ENCODE data around the gene CSNK1G2.
A peak's percentile ranks its signal among the peaks of the same experiment; 100 is the strongest.

CSNK1G2 gene

GRCh38 chr19:2012941-2013682 is 72.1 kb downstream of the CSNK1G2 start:
- peaks cover 0 to 31% of the 10 kb centered on the region in 2 experiments for H3K36me3 ChIP-seq (ENCODE audit: control insufficient read depth in 1 of 2, insufficient read depth in 2 of 2, low read depth in 1 of 2, low read length in 2 of 2)
- H4K91ac ChIP-seq (ENCODE audit: low read length) = peak overlapping the region; percentile 35
- no peak overlapping the region for H3K18ac ChIP-seq (ENCODE audit: low read depth in 1 of 2, low read length in 2 of 2)
- no peak overlapping the region for H2BK15ac ChIP-seq (ENCODE audit: low read depth, poor library complexity, severe bottlenecking)
- H2BK120ac ChIP-seq (ENCODE audit: low read depth, low read length) = no peak overlapping the region
- H3K4ac ChIP-seq (ENCODE audit: low read depth in 1 of 2, low read length in 2 of 2) = no peak overlapping the region
- H3K79me1 ChIP-seq (replicated peaks; ENCODE audit: low read length, poor library complexity, severe bottlenecking) = peaks cover 35% of the 10 kb centered on the region
- no peak overlapping the region for H2BK12ac ChIP-seq (ENCODE audit: low read length in 2 of 2)
- no peaks in the 10 kb centered on the region for H3K9me3 ChIP-seq (ENCODE audit: control insufficient read depth, low read length)
- H4K8ac ChIP-seq (ENCODE audit: low read length) = no peak overlapping the region
- H3K27ac ChIP-seq (ENCODE audit: low read length, poor library complexity, severe bottlenecking) = no peak overlapping the region
- no peak for DNase-seq
- no peak overlapping the region for H3K14ac ChIP-seq (ENCODE audit: low read length in 2 of 2)
- peaks cover 35% of the 10 kb centered on the region for H3K4me1 ChIP-seq (ENCODE audit: control insufficient read depth, insufficient read depth, low read depth, low read length)
- no peaks in the 10 kb centered on the region for H3K27me3 ChIP-seq (ENCODE audit: control insufficient read depth in 1 of 2, insufficient read depth in 1 of 2, low read length in 2 of 2)
- no peak overlapping the region for H3K4me3 ChIP-seq (ENCODE audit: insufficient read depth in 1 of 2, low read depth in 1 of 2, low read length in 2 of 2)
- H2BK5ac ChIP-seq (ENCODE audit: low read depth, low read length, poor library complexity, severe bottlenecking) = no peak overlapping the region
- WGBS = 96% methylated on average over 21 of the region's 21 CpGs
- no peak overlapping the region for H3K4me2 ChIP-seq (ENCODE audit: low read length, poor library complexity, severe bottlenecking)
- H3K23ac ChIP-seq (ENCODE audit: low read length in 2 of 2) = no peak overlapping the region
- no peak overlapping the region for H3K9ac ChIP-seq (ENCODE audit: low read length)
- H2AFZ ChIP-seq (ENCODE audit: low read depth, low read length) = no peak overlapping the region
- H2AK5ac ChIP-seq (ENCODE audit: low read length, severe bottlenecking) = no peak overlapping the region

GRCh38 chr19:2013683-2013961 is 72.7 kb downstream of the CSNK1G2 start:
- Histone ChIP-seq H3K79me1 (replicated peaks; ENCODE audit: low read length, poor library complexity, severe bottlenecking) (peaks cover 34% of the 10 kb centered on the region), H3K4me2 (ENCODE audit: low read length, poor library complexity, severe bottlenecking) (no peak overlapping the region), H3K18ac (ENCODE audit: low read depth in 1 of 2, low read length in 2 of 2) (no peak overlapping the region), H4K8ac (ENCODE audit: low read length) (no peak overlapping the region), H3K9me3 (ENCODE audit: control insufficient read depth, low read length) (no peaks in the 10 kb centered on the region), H3K27me3 (ENCODE audit: control insufficient read depth in 1 of 2, insufficient read depth in 1 of 2, low read length in 2 of 2) (no peaks in the 10 kb centered on the region), H3K23ac (ENCODE audit: low read length in 2 of 2) (no peak overlapping the region), H3K9ac (ENCODE audit: low read length) (no peak overlapping the region), H2AFZ (ENCODE audit: low read depth, low read length) (no peak overlapping the region), H3K4me1 (ENCODE audit: control insufficient read depth, insufficient read depth, low read depth, low read length) (peaks cover 30% of the 10 kb centered on the region), H2AK5ac (ENCODE audit: low read length, severe bottlenecking) (no peak overlapping the region), H2BK15ac (ENCODE audit: low read depth, poor library complexity, severe bottlenecking) (no peak overlapping the region), H2BK120ac (ENCODE audit: low read depth, low read length) (no peak overlapping the region), H3K36me3 (ENCODE audit: control insufficient read depth in 1 of 2, insufficient read depth in 2 of 2, low read depth in 1 of 2, low read length in 2 of 2) (peaks cover 0 to 26% of the 10 kb centered on the region in 2 experiments), H3K4ac (ENCODE audit: low read depth in 1 of 2, low read length in 2 of 2) (no peak overlapping the region), H3K4me3 (ENCODE audit: insufficient read depth in 1 of 2, low read depth in 1 of 2, low read length in 2 of 2) (no peak overlapping the region), H2BK12ac (ENCODE audit: low read length in 2 of 2) (no peak overlapping the region), H3K14ac (ENCODE audit: low read length in 2 of 2) (no peak overlapping the region), H2BK5ac (ENCODE audit: low read depth, low read length, poor library complexity, severe bottlenecking) (no peak overlapping the region), H4K91ac (ENCODE audit: low read length) (no peak overlapping the region), H3K27ac (ENCODE audit: low read length, poor library complexity, severe bottlenecking) (no peak overlapping the region)
- no peak for DNase-seq
- 96% methylated on average over 6 of the region's 6 CpGs for whole genome bisulfite sequencing

GRCh38 chr19:2014131-2014571 is 73.2 kb downstream of the CSNK1G2 start:
- H2AFZ ChIP-seq (ENCODE audit: low read depth, low read length) = no peak overlapping the region
- no peak for DNase-seq

GRCh38 chr19:2014731-2015607 is 74.0 kb downstream of the CSNK1G2 start:
- H4K91ac ChIP-seq (ENCODE audit: low read length) = peak overlapping the region; percentile 83
- peak overlapping the region in 1 of 2 experiments; percentile 100 for H3K4ac ChIP-seq (ENCODE audit: low read depth in 1 of 2, low read length in 2 of 2)
- H3K4me1 ChIP-seq (ENCODE audit: control insufficient read depth, insufficient read depth, low read depth, low read length) = peaks cover 30% of the 10 kb centered on the region
- peak overlapping the region in 1 of 2 experiments; percentile 9 for H3K23ac ChIP-seq (ENCODE audit: low read length in 2 of 2)
- H3K9me3 ChIP-seq (ENCODE audit: control insufficient read depth, low read length) = no peaks in the 10 kb centered on the region
- no peak overlapping the region for H3K27ac ChIP-seq (ENCODE audit: low read length, poor library complexity, severe bottlenecking)
- peak overlapping the region; percentile 85 for H4K8ac ChIP-seq (ENCODE audit: low read length)
- peaks cover 0 to 26% of the 10 kb centered on the region in 2 experiments for H3K36me3 ChIP-seq (ENCODE audit: control insufficient read depth in 1 of 2, insufficient read depth in 2 of 2, low read depth in 1 of 2, low read length in 2 of 2)
- H3K9ac ChIP-seq (ENCODE audit: low read length) = peak overlapping the region; percentile 68
- WGBS = 71% methylated on average over 17 of the region's 74 CpGs
- H2BK15ac ChIP-seq (ENCODE audit: low read depth, poor library complexity, severe bottlenecking) = no peak overlapping the region
- peak overlapping the region; percentile 69 for H3K4me2 ChIP-seq (ENCODE audit: low read length, poor library complexity, severe bottlenecking)
- H3K14ac ChIP-seq (ENCODE audit: low read length in 2 of 2) = peak overlapping the region in 1 of 2 experiments; percentile 87
- H3K79me1 ChIP-seq (replicated peaks; ENCODE audit: low read length, poor library complexity, severe bottlenecking) = peaks cover 33% of the 10 kb centered on the region
- H2AFZ ChIP-seq (ENCODE audit: low read depth, low read length) = no peak overlapping the region
- peak overlapping the region in 1 of 2 experiments; percentile 42 for H2BK12ac ChIP-seq (ENCODE audit: low read length in 2 of 2)
- no peak overlapping the region for H2BK5ac ChIP-seq (ENCODE audit: low read depth, low read length, poor library complexity, severe bottlenecking)
- H2BK120ac ChIP-seq (ENCODE audit: low read depth, low read length) = peak overlapping the region; percentile 58
- H3K27me3 ChIP-seq (ENCODE audit: control insufficient read depth in 1 of 2, insufficient read depth in 1 of 2, low read length in 2 of 2) = no peaks in the 10 kb centered on the region
- peak overlapping the region; percentile 82 for H3K4me3 ChIP-seq (ENCODE audit: insufficient read depth in 1 of 2, low read depth in 1 of 2, low read length in 2 of 2)
- peak overlapping the region; percentile 74 to 98 for H3K18ac ChIP-seq (ENCODE audit: low read depth in 1 of 2, low read length in 2 of 2)
- no peak overlapping the region for H2AK5ac ChIP-seq (ENCODE audit: low read length, severe bottlenecking)
- DNase-seq = no peak

More at GRCh38 chr19:2014131-2014571, 73.2 kb downstream of the CSNK1G2 start:
- Histone ChIP-seq H2BK5ac (ENCODE audit: low read depth, low read length, poor library complexity, severe bottlenecking) (no peak overlapping the region), H2AK5ac (ENCODE audit: low read length, severe bottlenecking) (no peak overlapping the region), H3K27ac (ENCODE audit: low read length, poor library complexity, severe bottlenecking) (no peak overlapping the region), H2BK12ac (ENCODE audit: low read length in 2 of 2) (no peak overlapping the region), H4K8ac (ENCODE audit: low read length) (no peak overlapping the region), H3K23ac (ENCODE audit: low read length in 2 of 2) (no peak overlapping the region), H4K91ac (ENCODE audit: low read length) (no peak overlapping the region), H2BK15ac (ENCODE audit: low read depth, poor library complexity, severe bottlenecking) (peak overlapping the region; percentile 20), H3K4ac (ENCODE audit: low read depth in 1 of 2, low read length in 2 of 2) (no peak overlapping the region), H3K4me2 (ENCODE audit: low read length, poor library complexity, severe bottlenecking) (peak overlapping the region; percentile 69), H3K9ac (ENCODE audit: low read length) (peak overlapping the region; percentile 68), H3K4me3 (ENCODE audit: insufficient read depth in 1 of 2, low read depth in 1 of 2, low read length in 2 of 2) (peak overlapping the region in 1 of 2 experiments; percentile 82), H3K27me3 (ENCODE audit: control insufficient read depth in 1 of 2, insufficient read depth in 1 of 2, low read length in 2 of 2) (no peaks in the 10 kb centered on the region), H3K36me3 (ENCODE audit: control insufficient read depth in 1 of 2, insufficient read depth in 2 of 2, low read depth in 1 of 2, low read length in 2 of 2) (peaks cover 0 to 26% of the 10 kb centered on the region in 2 experiments), H3K4me1 (ENCODE audit: control insufficient read depth, insufficient read depth, low read depth, low read length) (peaks cover 30% of the 10 kb centered on the region), H2BK120ac (ENCODE audit: low read depth, low read length) (no peak overlapping the region), H3K9me3 (ENCODE audit: control insufficient read depth, low read length) (no peaks in the 10 kb centered on the region), H3K14ac (ENCODE audit: low read length in 2 of 2) (no peak overlapping the region), H3K18ac (ENCODE audit: low read depth in 1 of 2, low read length in 2 of 2) (peak overlapping the region in 1 of 2 experiments; percentile 56), H3K79me1 (replicated peaks; ENCODE audit: low read length, poor library complexity, severe bottlenecking) (peaks cover 33% of the 10 kb centered on the region)
- WGBS = 97% methylated on average over 5 of the region's 5 CpGs

All from mesenchymal stem cell (in vitro differentiated cells and primary cell).